ENCODE measurements around the gene AGMAT.

The AGMAT gene

GRCh38 chr1:15541231-15541792, 43.5 kb downstream of the AGMAT start:
- Histone ChIP-seq H2AFZ (ENCODE audit: low read depth, low read length) (no peak overlapping the region), H3K79me1 (replicated peaks; ENCODE audit: low read length, poor library complexity, severe bottlenecking) (peaks cover 16% of the 10 kb centered on the region), H3K4ac (ENCODE audit: low read depth in 1 of 2, low read length in 2 of 2) (no peak overlapping the region), H3K27me3 (ENCODE audit: control insufficient read depth in 1 of 2, insufficient read depth in 1 of 2, low read length in 2 of 2) (no peaks in the 10 kb centered on the region), H3K27ac (ENCODE audit: low read length, poor library complexity, severe bottlenecking) (no peak overlapping the region), H4K8ac (ENCODE audit: low read length) (no peak overlapping the region), H3K4me2 (ENCODE audit: low read length, poor library complexity, severe bottlenecking) (no peak overlapping the region), H3K36me3 (ENCODE audit: control insufficient read depth in 1 of 2, insufficient read depth in 2 of 2, low read depth in 1 of 2, low read length in 2 of 2) (peaks cover 34 to 93% of the 10 kb centered on the region in 2 experiments), H3K9me3 (ENCODE audit: control insufficient read depth, low read length) (no peaks in the 10 kb centered on the region), H3K9ac (ENCODE audit: low read length) (no peak overlapping the region), H3K4me1 (ENCODE audit: control insufficient read depth, insufficient read depth, low read depth, low read length) (peaks cover 3% of the 10 kb centered on the region), H4K91ac (ENCODE audit: low read length) (no peak overlapping the region), H2BK15ac (ENCODE audit: low read depth, poor library complexity, severe bottlenecking) (no peak overlapping the region), H3K18ac (ENCODE audit: low read depth in 1 of 2, low read length in 2 of 2) (no peak overlapping the region), H2BK5ac (ENCODE audit: low read depth, low read length, poor library complexity, severe bottlenecking) (no peak overlapping the region), H2AK5ac (ENCODE audit: low read length, severe bottlenecking) (no peak overlapping the region), H3K4me3 (ENCODE audit: insufficient read depth in 1 of 2, low read depth in 1 of 2, low read length in 2 of 2) (no peak overlapping the region), H2BK120ac (ENCODE audit: low read depth, low read length) (no peak overlapping the region), H3K23ac (ENCODE audit: low read length in 2 of 2) (no peak overlapping the region), H3K14ac (ENCODE audit: low read length in 2 of 2) (no peak overlapping the region), H2BK12ac (ENCODE audit: low read length in 2 of 2) (no peak overlapping the region)
- DNase-seq = no peak
- 100% methylated on average over 2 of the region's 4 CpGs for WGBS

- no peak overlapping the region for H3K4me3 ChIP-seq (ENCODE audit: insufficient read depth in 1 of 2, low read depth in 1 of 2, low read length in 2 of 2)
- H3K23ac ChIP-seq (ENCODE audit: low read length in 2 of 2) = no peak overlapping the region
- H2BK5ac ChIP-seq (ENCODE audit: low read depth, low read length, poor library complexity, severe bottlenecking) = no peak overlapping the region
- no peak overlapping the region for H3K27ac ChIP-seq (ENCODE audit: low read length, poor library complexity, severe bottlenecking)
- no peak overlapping the region for H2BK120ac ChIP-seq (ENCODE audit: low read depth, low read length)
- no peak overlapping the region for H2BK15ac ChIP-seq (ENCODE audit: low read depth, poor library complexity, severe bottlenecking)
- H2BK12ac ChIP-seq (ENCODE audit: low read length in 2 of 2) = no peak overlapping the region
- H4K91ac ChIP-seq (ENCODE audit: low read length) = no peak overlapping the region
- DNase-seq = peak; percentile 42
- no peaks in the 10 kb centered on the region for H3K27me3 ChIP-seq (ENCODE audit: control insufficient read depth in 1 of 2, insufficient read depth in 1 of 2, low read length in 2 of 2)
- H2AFZ ChIP-seq (ENCODE audit: low read depth, low read length) = no peak overlapping the region
- no peak overlapping the region for H2AK5ac ChIP-seq (ENCODE audit: low read length, severe bottlenecking)
- H3K36me3 ChIP-seq (ENCODE audit: control insufficient read depth in 1 of 2, insufficient read depth in 2 of 2, low read depth in 1 of 2, low read length in 2 of 2) = peaks cover 33 to 91% of the 10 kb centered on the region in 2 experiments
- H4K8ac ChIP-seq (ENCODE audit: low read length) = no peak overlapping the region
- no peaks in the 10 kb centered on the region for H3K9me3 ChIP-seq (ENCODE audit: control insufficient read depth, low read length)
- H3K4me1 ChIP-seq (ENCODE audit: control insufficient read depth, insufficient read depth, low read depth, low read length) = peaks cover 3% of the 10 kb centered on the region
- H3K79me1 ChIP-seq (replicated peaks; ENCODE audit: low read length, poor library complexity, severe bottlenecking) = peaks cover 16% of the 10 kb centered on the region
- H3K4me2 ChIP-seq (ENCODE audit: low read length, poor library complexity, severe bottlenecking) = no peak overlapping the region
- H3K9ac ChIP-seq (ENCODE audit: low read length) = no peak overlapping the region
- WGBS = 84% methylated on average over 7 of the region's 8 CpGs
- no peak overlapping the region for H3K14ac ChIP-seq (ENCODE audit: low read length in 2 of 2)
- no peak overlapping the region for H3K4ac ChIP-seq (ENCODE audit: low read depth in 1 of 2, low read length in 2 of 2)
- H3K18ac ChIP-seq (ENCODE audit: low read depth in 1 of 2, low read length in 2 of 2) = no peak overlapping the region
Measured at GRCh38 chr1:15540186-15540585, 44.7 kb downstream of the AGMAT start.

- H3K23ac ChIP-seq (ENCODE audit: low read length in 2 of 2) = no peak overlapping the region
- H3K79me1 ChIP-seq (replicated peaks; ENCODE audit: low read length, poor library complexity, severe bottlenecking) = peaks cover 13% of the 10 kb centered on the region
- H2BK120ac ChIP-seq (ENCODE audit: low read depth, low read length) = no peak overlapping the region
- no peak overlapping the region for H4K91ac ChIP-seq (ENCODE audit: low read length)
- no peak overlapping the region for H3K4me2 ChIP-seq (ENCODE audit: low read length, poor library complexity, severe bottlenecking)
- H3K9me3 ChIP-seq (ENCODE audit: control insufficient read depth, low read length) = no peaks in the 10 kb centered on the region
- no peak overlapping the region for H4K8ac ChIP-seq (ENCODE audit: low read length)
- no peaks in the 10 kb centered on the region for H3K27me3 ChIP-seq (ENCODE audit: control insufficient read depth in 1 of 2, insufficient read depth in 1 of 2, low read length in 2 of 2)
- 97% methylated on average over 4 of the region's 6 CpGs for WGBS
- no peak overlapping the region for H2BK15ac ChIP-seq (ENCODE audit: low read depth, poor library complexity, severe bottlenecking)
- H3K14ac ChIP-seq (ENCODE audit: low read length in 2 of 2) = no peak overlapping the region
- no peak overlapping the region for H3K4me3 ChIP-seq (ENCODE audit: insufficient read depth in 1 of 2, low read depth in 1 of 2, low read length in 2 of 2)
- H2BK5ac ChIP-seq (ENCODE audit: low read depth, low read length, poor library complexity, severe bottlenecking) = no peak overlapping the region
- H3K36me3 ChIP-seq (ENCODE audit: control insufficient read depth in 1 of 2, insufficient read depth in 2 of 2, low read depth in 1 of 2, low read length in 2 of 2) = peaks cover 30 to 89% of the 10 kb centered on the region in 2 experiments
- no peak overlapping the region for H3K18ac ChIP-seq (ENCODE audit: low read depth in 1 of 2, low read length in 2 of 2)
- DNase-seq = no peak
- no peak overlapping the region for H3K27ac ChIP-seq (ENCODE audit: low read length, poor library complexity, severe bottlenecking)
- no peak overlapping the region for H2BK12ac ChIP-seq (ENCODE audit: low read length in 2 of 2)
- H3K4me1 ChIP-seq (ENCODE audit: control insufficient read depth, insufficient read depth, low read depth, low read length) = peaks cover 3% of the 10 kb centered on the region
- no peak overlapping the region for H3K9ac ChIP-seq (ENCODE audit: low read length)
- no peak overlapping the region for H3K4ac ChIP-seq (ENCODE audit: low read depth in 1 of 2, low read length in 2 of 2)
- H2AFZ ChIP-seq (ENCODE audit: low read depth, low read length) = no peak overlapping the region
- H2AK5ac ChIP-seq (ENCODE audit: low read length, severe bottlenecking) = no peak overlapping the region
Measured at GRCh38 chr1:15538771-15539170, 46.1 kb downstream of the AGMAT start.

GRCh38 chr1:15531682-15532081, 53.2 kb downstream of the AGMAT start:
- no peak for DNase-seq
- Histone ChIP-seq H3K79me1 (replicated peaks; ENCODE audit: low read length, poor library complexity, severe bottlenecking) (peaks cover 11% of the 10 kb centered on the region), H2BK12ac (ENCODE audit: low read length in 2 of 2) (no peak overlapping the region), H3K36me3 (ENCODE audit: control insufficient read depth in 1 of 2, insufficient read depth in 2 of 2, low read depth in 1 of 2, low read length in 2 of 2) (peaks cover 10 to 54% of the 10 kb centered on the region in 2 experiments), H3K9me3 (ENCODE audit: control insufficient read depth, low read length) (no peaks in the 10 kb centered on the region), H2BK15ac (ENCODE audit: low read depth, poor library complexity, severe bottlenecking) (no peak overlapping the region), H3K4me3 (ENCODE audit: insufficient read depth in 1 of 2, low read depth in 1 of 2, low read length in 2 of 2) (no peak overlapping the region), H3K9ac (ENCODE audit: low read length) (no peak overlapping the region), H2BK5ac (ENCODE audit: low read depth, low read length, poor library complexity, severe bottlenecking) (no peak overlapping the region), H3K23ac (ENCODE audit: low read length in 2 of 2) (no peak overlapping the region), H3K4me2 (ENCODE audit: low read length, poor library complexity, severe bottlenecking) (no peak overlapping the region), H3K4me1 (ENCODE audit: control insufficient read depth, insufficient read depth, low read depth, low read length) (no peaks in the 10 kb centered on the region), H3K4ac (ENCODE audit: low read depth in 1 of 2, low read length in 2 of 2) (no peak overlapping the region), H2AK5ac (ENCODE audit: low read length, severe bottlenecking) (no peak overlapping the region), H2BK120ac (ENCODE audit: low read depth, low read length) (no peak overlapping the region), H3K18ac (ENCODE audit: low read depth in 1 of 2, low read length in 2 of 2) (no peak overlapping the region), H4K8ac (ENCODE audit: low read length) (no peak overlapping the region), H3K27ac (ENCODE audit: low read length, poor library complexity, severe bottlenecking) (no peak overlapping the region), H2AFZ (ENCODE audit: low read depth, low read length) (no peak overlapping the region), H4K91ac (ENCODE audit: low read length) (no peak overlapping the region), H3K27me3 (ENCODE audit: control insufficient read depth in 1 of 2, insufficient read depth in 1 of 2, low read length in 2 of 2) (no peaks in the 10 kb centered on the region), H3K14ac (ENCODE audit: low read length in 2 of 2) (no peak overlapping the region)
- 100% methylated on average over 2 of the region's 2 CpGs for WGBS

All from mesenchymal stem cell (in vitro differentiated cells and primary cell).